ENCODE data around the gene METRN. TPM values are rescaled to one million over a fixed set of nuclear protein-coding genes. Genes with fewer than 3 reads are reported as not detected.
"Not testable (repeated sequence)": the region's sequence is repeated elsewhere in the genome, so short reads cannot be mapped to it uniquely, and the experiment has no call there.

METRN gene
- total RNA-seq, 4 donors from 2014 or later, result 24.4 to 42.1 (median 33.3) TPM

GRCh38 chr16:689175-689897 lies 25.6 kb upstream of the METRN start:
- in situ Hi-C loops (cut with MboI; ENCODE audit: low sequenced_read_pairs in 4 of 4), result no loop called here
- Histone ChIP-seq H3K27ac (peak overlapping the region; percentile 84 to 96 (median 91)), H3K36me3 (peaks cover 0 to 11% of the 10 kb centered on the region in 2 donors), H3K27me3 (peaks cover 17 to 29% (median 25%) of the 10 kb centered on the region in 3 donors), H3K4me1 (peaks cover 16 to 32% of the 10 kb centered on the region in 2 donors), H3K9me3 (no peaks in the 10 kb centered on the region), H3K4me3 (peak overlapping the region; percentile 80 to 99 (median 96))
- no peak for DNase-seq
- intact Hi-C loops (cut with DNase I; ENCODE audit: low total_unique reads), result loop anchor here (10.0 kb wide), 1 partner anchor 615 kb away; the partner anchor contains the start of gene UBE2I
- TF ChIP-seq, protein P1, sequence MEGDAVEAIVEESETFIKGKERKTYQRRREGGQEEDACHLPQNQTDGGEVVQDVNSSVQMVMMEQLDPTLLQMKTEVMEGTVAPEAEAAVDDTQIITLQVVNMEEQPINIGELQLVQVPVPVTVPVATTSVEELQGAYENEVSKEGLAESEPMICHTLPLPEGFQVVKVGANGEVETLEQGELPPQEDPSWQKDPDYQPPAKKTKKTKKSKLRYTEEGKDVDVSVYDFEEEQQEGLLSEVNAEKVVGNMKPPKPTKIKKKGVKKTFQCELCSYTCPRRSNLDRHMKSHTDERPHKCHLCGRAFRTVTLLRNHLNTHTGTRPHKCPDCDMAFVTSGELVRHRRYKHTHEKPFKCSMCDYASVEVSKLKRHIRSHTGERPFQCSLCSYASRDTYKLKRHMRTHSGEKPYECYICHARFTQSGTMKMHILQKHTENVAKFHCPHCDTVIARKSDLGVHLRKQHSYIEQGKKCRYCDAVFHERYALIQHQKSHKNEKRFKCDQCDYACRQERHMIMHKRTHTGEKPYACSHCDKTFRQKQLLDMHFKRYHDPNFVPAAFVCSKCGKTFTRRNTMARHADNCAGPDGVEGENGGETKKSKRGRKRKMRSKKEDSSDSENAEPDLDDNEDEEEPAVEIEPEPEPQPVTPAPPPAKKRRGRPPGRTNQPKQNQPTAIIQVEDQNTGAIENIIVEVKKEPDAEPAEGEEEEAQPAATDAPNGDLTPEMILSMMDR (IDR thresholded peaks at IDR 0.05 in 4 of 5, conservative IDR thresholded peaks at IDR 0.05 in 1 of 5), result no peak
- no peak for TF ChIP-seq POLR2A (IDR thresholded peaks at IDR 0.05)
- no peak for ATAC-seq

GRCh38 chr16:691242-691641 lies 23.7 kb upstream of the METRN start:
- DNase-seq, result not testable (repeated sequence)

GRCh38 chr16:692356-693108 lies 22.4 kb upstream of the METRN start:
- Histone ChIP-seq H3K9me3 (no peaks in the 10 kb centered on the region), H3K4me1 (peaks cover 13 to 23% of the 10 kb centered on the region in 2 donors), H3K27ac (no peak overlapping the region), H3K4me3 (no peak overlapping the region), H3K36me3 (no peaks in the 10 kb centered on the region), H3K27me3 (peaks cover 46 to 55% (median 46%) of the 10 kb centered on the region in 3 donors)
- ATAC-seq (no peak), DNase-seq (no peak)
- intact Hi-C loops (cut with DNase I; ENCODE audit: low total_unique reads), result no loop called here
- TF ChIP-seq POLR2A (IDR thresholded peaks at IDR 0.05), result no peak
- TF ChIP-seq, protein P1 (IDR thresholded peaks at IDR 0.05 in 4 of 5, conservative IDR thresholded peaks at IDR 0.05 in 1 of 5), result no peak
- in situ Hi-C loops (cut with MboI; ENCODE audit: low sequenced_read_pairs in 4 of 4), result no loop called here

More at GRCh38 chr16:691242-691641, 23.7 kb upstream of the METRN start:
- ATAC-seq; intact Hi-C loops (cut with DNase I; ENCODE audit: low total_unique reads); in situ Hi-C loops (cut with MboI; ENCODE audit: low sequenced_read_pairs in 4 of 4); H3K36me3 ChIP-seq; H3K27ac ChIP-seq; H3K4me3 ChIP-seq; H3K9me3 ChIP-seq: not testable (repeated sequence)
- peaks cover 34 to 46% (median 40%) of the 10 kb centered on the region in 3 donors for H3K27me3 ChIP-seq
- H3K4me1 ChIP-seq, result peaks cover 13 to 23% of the 10 kb centered on the region in 2 donors

DNA sequence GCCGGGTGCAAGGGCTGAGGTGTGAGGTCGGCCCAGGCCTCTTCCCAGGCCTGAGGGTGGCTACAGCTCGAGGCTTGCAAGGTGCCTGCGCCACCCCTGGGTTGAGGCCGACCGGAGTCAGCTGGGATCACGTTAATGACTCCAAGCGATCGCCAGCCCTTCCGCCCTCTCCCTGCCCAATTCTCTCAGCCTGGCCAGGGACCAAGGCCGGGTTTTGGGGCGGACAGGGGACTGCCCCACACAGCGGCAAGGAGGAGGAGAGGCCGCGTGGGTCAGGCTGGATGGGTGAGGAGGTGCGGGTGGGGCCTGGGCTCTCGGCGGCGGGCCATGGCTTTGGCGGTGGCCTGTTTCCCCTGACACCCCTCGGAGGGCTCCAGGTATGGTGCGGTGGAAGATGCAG lies 21.6 kb upstream of the METRN start:
- no peaks in the 10 kb centered on the region for H3K36me3 ChIP-seq
- DNase-seq (no peak), ATAC-seq (no peak)
- no peaks in the 10 kb centered on the region for H3K9me3 ChIP-seq
- TF ChIP-seq, protein P1 (IDR thresholded peaks at IDR 0.05 in 4 of 5, conservative IDR thresholded peaks at IDR 0.05 in 1 of 5), result no peak
- no peak for TF ChIP-seq POLR2A (IDR thresholded peaks at IDR 0.05)
- no peak overlapping the region for H3K4me3 ChIP-seq
- H3K4me1 ChIP-seq, result peaks cover 13 to 19% of the 10 kb centered on the region in 2 donors
- H3K27me3 ChIP-seq, result peaks cover 46 to 57% (median 49%) of the 10 kb centered on the region in 3 donors
- intact Hi-C loops (cut with DNase I; ENCODE audit: low total_unique reads), result no loop called here
- no peak overlapping the region for H3K27ac ChIP-seq
- in situ Hi-C loops (cut with MboI; ENCODE audit: low sequenced_read_pairs in 4 of 4), result no loop called here

GRCh38 chr16:693766-694165 lies 21.2 kb upstream of the METRN start:
- no peak for DNase-seq
- peaks cover 9 to 15% of the 10 kb centered on the region in 2 donors for H3K4me1 ChIP-seq
- no peak overlapping the region for H3K27ac ChIP-seq
- peaks cover 46 to 58% (median 51%) of the 10 kb centered on the region in 3 donors for H3K27me3 ChIP-seq
- ATAC-seq, result no peak
- no peak overlapping the region for H3K4me3 ChIP-seq
- in situ Hi-C loops (cut with MboI; ENCODE audit: low sequenced_read_pairs in 4 of 4) (no loop called here), intact Hi-C loops (cut with DNase I; ENCODE audit: low total_unique reads) (no loop called here)
- H3K9me3 ChIP-seq, result no peaks in the 10 kb centered on the region
- H3K36me3 ChIP-seq, result no peaks in the 10 kb centered on the region
- TF ChIP-seq, protein P1 (IDR thresholded peaks at IDR 0.05 in 4 of 5, conservative IDR thresholded peaks at IDR 0.05 in 1 of 5), result no peak
- TF ChIP-seq POLR2A (IDR thresholded peaks at IDR 0.05), result no peak
